ENCODE data around the gene CCDC57.
A peak's percentile ranks its signal among the peaks of the same experiment; 100 is the strongest.

CCDC57 gene

DNA sequence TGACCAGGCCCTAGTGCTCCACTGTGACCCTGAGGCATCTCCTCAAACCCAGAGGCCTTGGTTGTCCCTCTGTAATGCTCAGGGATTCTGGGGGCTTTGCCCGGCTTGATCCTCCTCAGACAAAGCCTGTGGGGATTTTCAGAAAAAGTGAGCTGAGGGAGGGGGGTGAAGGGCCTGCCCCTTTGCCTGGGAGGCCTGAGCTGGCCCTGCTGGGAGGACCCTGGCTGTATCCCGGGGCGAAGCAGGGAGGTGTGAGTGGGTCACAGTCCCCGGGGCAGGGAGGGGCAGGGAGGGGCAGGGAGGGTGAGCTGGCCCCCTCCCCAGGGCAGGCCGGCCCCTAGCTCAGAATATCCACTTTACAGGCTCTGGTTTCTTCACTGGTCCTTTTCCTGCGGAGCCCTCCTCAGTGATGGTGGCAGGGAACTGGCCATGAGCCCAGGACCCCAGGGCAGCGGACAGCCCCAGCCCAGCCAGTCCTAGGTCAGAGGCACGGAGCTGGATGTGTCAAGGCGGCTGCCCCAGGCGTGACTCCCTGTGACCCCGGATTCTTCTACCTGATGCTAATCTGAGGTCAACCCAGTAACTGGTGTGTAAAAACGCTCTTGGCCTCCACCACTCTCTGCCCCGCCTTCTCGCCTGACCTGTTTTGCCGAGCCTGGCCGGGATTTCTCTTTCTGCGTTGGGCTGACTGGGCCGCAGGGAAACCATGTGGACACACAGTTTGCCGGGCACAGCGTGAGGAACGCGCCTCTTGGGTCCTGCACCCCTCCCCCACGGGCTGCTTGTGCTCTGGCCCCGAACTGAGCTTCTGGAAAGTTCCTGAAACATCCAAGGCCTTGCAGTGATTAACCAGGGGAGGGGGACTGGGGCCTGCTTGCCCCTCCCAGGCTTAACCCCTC lies 108.8 kb downstream of the CCDC57 start:
- DNase-seq = no peak

DNA sequence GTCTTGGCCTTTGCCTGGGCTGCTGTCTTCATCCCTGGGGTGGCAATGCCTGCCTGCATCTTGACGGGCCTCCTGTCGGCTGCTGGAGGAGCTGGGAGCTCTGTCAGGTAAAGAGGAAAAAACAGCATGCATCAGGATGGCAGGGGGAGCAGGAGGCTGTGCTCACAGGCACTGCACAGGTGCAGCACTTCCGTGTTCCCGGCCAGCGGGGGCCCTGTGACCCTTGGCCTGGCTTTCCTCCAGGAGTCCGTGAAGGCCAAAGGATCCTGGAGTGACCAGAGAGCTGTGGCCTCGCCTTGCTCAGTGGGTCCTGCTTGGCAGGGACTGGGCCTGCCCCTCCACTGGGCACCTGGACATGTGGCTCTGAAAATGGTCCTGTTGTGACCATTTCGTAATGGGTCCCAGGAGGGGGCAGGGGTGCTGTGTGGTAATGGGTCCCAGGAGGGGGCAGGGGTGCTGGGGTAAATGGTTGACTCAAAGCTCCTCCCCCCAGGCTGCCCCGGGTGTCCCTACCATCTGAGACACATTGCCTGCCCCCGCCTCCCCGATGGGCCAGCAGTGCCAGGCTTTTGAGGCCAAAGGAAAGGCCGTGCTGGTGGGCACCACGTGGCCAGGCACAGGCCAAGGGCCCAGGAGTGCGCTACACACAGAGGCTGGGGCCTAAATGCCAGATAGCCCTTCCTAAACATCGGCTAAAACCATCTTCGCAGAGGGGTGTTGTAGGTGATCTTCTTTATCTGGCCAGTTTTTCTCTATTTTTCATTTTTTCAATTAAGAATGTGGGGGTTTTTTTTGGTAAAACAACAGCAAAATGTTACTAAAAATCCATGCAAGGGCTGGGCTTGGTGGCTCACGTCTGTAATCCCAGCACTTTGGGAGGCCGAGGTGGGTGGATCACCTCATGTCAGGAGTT lies 110.6 kb downstream of the CCDC57 start:
- no peak for DNase-seq

DNA sequence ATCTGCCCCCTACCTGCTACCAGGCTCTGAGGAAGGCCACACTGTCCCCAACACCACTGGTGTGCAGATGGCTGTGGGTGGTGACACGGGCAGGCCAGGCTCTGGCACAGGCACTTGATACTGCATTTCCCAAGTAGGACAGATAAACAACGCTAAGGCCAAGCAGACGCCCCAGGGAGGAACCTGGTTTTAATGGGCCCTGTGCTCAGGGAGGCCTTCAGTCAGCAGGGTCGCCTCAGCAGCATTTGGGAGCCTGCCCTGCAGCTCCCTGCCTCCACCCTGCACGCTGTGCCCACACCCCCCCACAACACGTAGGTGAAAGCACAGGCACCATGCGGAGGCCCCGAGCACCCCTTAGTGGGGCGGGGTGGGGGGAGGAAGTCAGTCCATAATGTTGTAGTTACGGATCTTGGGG lies 111.3 kb downstream of the CCDC57 start:
- no peak for DNase-seq

DNA sequence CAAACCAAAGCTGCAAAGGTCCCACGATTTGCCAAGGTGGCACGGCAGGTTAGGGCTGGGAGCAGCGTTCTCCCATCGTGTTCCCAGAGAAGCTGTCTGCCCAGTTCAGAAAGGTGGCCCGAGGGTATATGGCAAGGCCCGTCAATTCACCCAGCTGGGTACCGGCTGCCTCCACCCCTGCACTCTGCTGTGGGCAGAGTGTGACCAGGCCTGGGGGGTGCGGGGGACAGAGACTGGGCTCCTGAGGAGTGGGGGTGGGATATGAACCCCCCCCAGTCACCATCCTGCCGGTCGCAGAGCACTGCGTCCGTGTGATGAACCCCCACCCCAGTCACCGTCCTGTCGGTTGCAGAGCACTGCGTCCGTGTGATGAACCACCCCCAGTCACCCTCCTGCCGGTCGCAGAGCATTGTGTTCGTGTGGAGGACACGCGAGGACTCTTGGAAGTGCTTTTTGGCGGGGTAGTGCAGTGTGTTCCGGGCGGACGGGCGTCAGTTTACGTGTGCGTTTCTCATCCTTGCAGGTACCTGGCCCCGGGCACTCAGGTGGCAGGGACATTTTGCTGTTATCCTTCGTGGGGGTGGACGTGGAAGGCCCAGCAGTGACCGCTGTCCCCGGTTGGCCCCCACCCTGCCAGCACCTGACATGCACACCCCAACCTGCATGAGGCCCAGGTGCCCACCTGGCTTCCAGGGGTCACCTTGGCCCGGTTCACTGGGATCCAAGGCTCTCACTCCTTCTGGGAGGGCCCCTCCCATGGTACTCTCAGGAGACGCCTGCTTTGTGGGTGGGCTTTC lies 111.9 kb downstream of the CCDC57 start:
- no peak for DNase-seq

DNA sequence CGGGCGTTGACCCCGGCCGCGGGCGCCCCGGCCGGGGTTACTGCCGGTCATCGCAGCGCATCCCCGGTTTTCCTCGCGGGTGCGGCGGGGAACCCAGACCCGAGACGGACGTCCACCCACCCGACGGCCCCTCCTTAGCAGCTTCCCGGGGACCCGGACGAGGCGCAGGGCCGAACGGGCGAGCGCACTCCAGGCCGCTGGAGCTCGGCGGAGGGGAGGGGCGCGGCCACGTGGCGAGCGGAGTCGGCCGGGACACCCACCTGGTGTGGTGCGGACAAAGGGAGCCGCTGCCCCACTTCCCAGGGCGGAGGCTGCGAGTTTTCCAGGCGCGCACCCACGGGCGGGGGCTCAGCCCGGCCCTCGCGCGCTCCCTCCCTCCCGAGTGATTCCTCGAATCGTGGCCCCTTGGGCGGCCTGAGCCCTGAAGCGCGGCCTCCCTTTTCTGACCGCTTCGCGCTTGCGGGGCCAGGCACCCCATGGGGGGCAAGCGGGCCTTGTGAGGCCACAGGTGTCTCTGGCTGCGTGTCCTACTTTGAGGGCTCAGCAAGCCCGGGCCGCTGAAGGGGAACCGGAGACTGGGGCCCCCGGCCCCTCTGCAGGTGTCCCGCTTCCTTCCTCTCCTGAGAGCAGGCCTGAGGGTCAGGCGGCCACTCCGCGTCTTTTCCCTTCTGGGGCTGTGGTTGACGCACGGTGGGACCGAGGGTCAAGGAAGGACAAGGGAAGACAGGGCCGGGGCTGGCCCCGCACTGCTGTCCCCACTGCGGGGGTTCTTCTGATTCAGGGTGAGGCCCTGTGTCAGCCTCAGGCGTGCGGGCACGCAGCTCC lies 113.5 kb downstream of the CCDC57 start:
- DNase-seq = no peak

DNA sequence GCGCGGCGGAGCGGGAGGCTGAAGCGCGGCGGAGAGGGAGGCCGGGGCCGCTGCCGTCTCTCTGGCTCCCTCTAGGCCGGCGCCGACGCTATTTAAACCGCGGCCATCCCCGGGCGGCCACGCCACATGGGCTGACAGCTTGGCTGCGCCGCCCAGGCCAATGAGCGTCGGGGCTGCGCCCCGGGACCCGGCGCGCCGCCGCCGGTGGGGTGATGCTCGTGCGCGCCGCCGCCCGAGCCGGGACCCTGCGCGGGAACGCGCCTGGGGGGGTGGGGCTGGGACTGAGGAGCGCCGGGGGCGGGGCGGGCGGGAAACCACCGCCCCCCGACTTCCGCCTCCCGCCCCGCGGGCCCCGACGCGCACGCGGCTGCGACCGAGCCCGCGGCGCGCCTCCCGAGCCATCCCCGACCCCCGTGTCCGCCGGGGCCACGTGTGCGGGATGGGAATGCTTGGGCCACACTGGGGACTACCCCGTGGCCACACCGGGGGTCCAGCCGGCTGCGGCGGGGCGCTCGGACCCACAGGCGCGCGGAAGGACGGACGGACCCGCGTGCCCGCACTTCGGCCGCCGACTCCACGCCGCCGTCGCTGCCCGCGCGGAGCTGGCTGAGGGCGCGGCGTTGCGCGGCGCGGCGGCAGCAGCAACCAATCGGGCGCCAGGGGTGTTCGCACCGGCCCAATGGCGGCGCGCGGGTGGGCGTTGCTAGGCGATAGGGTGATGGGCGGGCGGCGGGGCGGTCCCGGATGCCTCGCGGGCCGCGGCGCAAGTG lies 114.3 kb downstream of the CCDC57 start, which contains the start of gene FASN:
Gene FASN, minus strand, starts transcription at position 68 of the 770 bp plus-strand sequence. CDS start 1,791 bp downstream, outside the sequence.
- DNase-seq = peak; percentile 86 to 89 (median 88)

DNA sequence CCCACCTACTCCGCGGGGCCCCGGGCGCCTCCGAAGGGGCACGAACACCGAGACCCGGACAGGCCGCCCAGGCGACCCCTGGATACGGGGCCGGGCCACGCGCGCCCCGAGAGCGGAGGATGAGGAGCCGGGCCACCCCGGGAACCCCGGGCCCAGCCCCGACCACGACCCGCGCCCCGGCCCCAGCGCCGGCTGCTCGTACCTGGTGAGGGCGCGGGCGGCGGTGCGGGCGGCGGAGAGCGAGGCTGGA lies 114.8 kb downstream of the CCDC57 start:
- peak in 1 of 4 experiments; percentile 65 for DNase-seq

DNA sequence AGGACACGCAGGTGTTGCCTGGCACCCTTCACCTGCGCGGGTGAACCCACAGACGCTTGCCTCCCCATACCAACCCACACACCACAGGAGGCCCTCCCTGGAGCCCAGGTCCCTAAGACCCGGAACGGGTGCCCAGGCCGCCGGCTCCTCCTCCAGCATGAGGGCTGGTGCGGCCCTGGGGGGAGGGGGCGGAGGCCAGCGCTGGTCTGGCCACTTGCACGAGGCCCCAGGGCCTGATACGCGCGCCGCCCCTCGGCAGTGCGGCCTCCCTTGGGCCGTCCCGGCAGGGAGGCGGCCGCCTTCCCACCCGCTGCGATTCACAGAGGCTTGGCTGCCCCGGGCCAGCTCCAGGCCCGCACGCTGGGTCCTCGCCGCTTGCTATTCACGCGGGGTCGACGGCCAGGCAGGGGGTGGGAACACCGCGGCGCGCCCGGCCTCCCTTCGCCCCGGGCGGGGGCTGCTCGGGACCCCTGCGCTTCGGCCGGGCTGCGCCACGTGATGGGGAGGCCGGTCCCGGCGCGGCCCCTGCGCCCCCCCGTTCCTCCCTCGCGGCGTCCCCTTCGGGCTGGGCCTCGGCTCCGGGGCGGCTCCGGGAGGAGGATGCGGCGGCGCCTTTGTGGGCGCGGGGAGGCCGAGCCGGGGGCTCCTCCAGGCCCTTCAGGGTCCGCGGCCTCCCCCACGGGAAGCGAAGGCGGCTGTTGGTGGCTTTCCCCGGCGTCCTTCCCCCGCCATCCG lies 115.3 kb downstream of the CCDC57 start:
- no peak for DNase-seq

DNA sequence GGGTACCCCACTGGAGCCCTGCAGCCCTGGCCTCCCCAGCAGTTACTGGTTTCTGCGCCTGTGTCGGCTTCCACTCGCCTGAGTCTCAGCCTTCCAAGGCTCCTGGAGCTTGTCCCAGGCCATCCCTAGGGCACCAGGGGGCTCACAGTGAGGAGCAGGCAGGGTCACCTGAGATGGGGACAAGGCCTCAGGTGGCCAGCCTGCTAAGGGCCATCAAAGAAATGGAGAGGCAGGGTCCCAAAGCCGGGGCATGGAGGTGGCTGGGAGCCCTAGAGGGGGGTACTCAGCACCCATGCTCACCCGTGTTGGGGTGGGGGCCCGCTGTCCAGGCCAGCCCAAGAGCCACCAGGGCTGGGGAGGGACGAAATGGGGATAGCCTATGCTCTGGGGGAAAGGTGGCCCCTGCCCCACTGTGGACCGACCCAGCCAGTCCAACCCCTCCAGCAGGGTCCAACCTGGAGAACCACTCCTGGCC lies 115.9 kb downstream of the CCDC57 start:
- no peak for DNase-seq

DNA sequence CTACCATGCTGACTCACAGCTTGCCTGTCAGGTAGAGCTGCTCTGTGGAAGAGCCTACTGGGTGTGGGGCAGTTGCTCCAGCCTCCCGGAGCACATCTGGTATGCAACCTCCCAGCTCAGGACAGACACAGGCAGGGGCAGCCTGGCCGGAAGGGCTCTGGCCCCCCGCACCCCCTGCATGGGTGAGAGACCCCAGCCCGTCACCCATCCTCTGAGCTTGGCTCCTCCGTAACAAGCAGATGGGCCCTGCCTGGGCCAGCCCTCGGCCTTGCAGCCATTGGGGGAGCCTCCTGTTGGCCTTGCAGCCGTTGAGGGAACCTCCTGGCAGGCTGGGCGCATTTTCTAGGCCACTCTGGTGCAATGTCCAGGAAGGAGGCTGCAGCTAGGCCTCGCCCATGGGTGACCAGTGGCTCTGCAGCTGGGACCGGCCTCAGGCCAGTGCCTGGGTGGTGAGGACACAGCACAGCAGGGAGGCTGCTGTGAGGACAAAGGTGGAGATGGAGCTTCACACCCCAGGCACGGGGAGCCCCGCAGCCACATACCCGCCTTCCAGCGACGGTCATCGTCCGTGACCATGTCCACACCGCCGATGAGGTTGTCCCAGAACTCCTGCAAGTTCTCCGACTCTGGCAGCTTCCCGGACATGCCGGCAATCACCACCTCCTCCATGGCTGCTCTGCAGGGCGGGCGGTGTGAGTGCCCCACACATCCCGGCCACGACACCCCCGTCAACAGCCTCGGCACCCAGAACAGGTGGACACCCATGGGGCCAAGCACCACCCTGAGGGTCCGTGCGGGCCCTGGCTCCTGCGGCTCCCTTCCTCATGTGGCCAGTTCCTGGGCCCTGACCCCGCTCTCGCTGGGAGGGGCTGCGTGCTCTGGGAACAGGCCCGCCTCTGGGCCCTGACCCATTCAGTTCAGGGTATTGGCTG lies 116.6 kb downstream of the CCDC57 start:
- no peak for DNase-seq

DNA sequence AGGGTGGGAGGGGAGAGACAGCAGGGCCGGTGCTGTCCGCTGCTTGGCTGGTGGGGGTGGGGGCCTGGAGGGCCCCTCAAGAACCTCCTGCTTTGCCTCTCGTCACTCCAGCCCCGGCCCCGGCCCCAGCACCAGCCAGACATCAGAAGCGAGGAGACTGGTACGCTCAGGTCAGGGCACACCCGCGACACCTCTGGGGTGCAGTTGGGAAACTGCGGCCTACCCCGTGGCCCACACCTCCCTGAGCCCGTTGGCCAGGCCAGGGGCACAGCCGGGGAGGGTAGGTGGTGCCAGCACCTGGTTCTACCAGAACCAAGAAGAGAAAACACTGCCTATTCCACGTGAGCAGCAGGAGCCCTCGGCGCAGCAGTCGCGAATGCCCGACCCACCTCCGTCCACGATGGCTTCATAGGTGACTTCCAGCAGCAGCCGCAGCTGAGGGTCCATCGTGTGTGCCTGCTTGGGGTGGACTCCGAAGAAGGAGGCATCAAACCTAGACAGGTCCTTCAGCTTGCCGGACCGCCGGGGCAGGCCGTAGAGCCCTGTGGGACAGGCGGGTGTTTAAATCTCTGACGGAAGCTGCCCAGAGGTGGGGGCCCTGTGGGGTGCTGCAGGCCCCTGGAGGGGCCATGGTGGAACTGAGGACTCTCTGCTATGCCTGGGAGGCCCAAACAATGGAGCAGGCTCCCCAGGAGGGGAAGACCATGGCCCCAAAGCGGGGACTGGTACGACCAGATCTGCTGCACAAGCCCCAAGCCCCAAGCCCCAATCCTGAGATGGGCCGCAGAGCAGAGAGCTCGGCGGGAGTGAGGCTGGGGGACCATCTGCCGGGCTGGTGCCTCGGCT lies 117.5 kb downstream of the CCDC57 start:
- no peak for DNase-seq

DNA sequence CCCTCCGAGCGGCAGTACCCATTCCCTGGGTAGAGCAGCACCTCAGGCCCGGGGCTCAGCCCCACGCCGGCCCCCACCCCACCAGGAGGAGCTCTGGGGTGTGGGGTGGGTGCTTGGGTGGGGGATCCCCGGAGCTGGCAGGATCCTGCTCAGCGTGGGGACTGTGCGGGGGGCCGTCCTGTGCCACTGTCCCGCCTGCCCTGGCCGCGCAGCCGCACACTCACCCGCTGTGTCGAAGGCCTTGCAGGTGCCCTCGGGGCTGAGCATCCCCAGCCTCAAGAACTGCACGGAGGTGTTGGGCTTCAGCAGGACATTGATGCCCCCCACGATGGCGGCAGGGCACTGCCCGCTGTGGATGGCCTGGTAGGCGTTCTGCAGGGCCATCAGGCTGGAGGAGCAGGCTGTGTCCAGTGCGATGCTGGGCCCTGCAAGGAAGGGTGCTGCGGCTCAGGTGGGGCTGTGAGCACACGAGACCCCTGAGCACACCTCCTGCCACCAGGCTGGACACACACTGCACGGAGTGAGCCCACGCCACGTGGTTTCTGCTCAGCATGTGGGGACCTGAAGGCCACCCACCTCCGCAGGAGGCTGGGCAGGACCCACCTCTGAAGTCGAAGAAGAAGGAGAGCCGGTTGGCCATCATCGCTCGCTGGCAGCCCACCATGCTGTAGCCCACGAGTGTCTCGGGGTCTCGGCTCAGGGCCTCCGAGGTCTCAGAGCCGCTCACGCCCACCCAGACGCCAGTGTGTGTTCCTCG lies 119.5 kb downstream of the CCDC57 start:
- DNase-seq = no peak

DNA sequence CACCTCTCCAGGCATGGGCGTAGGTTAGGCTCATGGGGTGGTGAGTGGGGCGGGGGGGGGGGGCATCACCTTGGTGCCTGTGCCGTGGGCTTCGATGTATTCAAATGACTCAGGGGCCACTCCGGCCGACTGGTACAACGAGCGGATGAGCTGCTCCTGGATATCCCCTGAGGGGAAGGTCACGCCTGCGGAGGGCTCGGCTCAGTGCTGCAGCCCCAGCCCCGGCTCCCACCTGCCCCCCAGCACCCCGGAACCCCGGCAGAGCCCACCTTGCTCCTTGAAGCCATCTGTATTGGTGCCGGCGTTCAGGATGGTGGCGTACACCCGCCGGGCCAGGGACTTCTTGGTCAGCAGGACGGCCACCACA lies 120.0 kb downstream of the CCDC57 start:
- no peak for DNase-seq

DNA sequence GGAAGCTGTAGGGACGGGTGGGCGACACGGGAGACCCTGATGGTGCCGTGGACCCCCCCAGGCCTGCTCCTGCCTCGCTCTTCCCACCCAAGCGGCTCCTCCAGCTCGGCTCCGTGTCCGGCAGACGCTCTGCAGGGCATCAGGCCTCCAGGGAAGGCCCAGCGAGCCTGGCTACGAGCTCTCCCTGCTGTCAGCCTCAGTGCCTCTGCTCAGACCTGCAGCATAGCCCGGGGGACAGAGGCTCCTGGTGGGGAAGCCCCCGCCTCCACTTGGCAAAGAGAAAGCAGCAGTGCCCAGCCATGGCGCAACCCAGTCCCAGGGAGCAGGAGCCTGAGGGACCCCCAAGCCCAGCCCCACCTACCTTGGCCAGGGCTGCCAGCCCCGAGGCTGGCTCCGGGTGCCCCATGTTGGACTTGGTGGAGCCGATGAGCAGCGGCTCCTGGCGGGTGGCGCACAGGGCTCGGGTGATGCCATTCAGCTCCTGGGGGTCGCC lies 120.5 kb downstream of the CCDC57 start:
- no peak for DNase-seq

DNA sequence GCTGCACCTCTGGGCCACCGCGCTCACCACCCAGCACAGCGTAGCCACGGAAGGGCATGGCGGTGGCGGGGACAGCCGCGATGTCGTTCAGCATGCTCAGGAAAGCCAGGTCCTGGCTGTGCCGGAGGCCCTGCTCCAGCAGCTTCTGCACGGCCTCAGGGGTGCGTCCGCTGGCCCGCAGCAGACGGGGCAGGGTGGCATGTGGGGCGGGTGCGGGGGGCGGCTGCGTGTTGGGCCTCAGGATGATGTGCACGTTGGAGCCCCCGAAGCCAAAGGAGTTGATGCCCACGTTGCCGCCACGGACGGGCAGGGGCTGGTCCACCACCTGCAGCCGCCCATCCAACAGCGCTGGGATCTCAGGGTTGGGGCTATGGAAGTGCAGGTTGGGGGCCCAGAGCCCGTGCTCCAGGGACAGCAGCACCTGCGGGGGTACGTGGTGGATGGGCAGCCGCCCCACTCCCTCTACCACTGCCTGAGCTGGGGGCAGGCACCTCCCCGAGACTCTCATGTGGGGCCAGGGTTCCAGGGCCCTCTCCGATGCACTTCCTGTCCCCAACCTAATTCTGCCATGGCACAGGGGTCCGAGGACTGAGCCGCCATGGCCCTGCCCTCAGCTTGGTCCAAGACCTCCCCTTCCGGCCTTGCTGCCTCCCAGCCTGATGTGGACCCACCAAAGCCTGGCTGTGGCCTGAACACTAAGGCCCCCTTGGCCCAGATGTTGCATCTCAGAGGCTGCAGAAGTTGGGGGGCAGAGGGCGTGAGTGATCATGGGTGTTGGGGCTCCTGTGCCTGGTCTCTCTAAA lies 121.2 kb downstream of the CCDC57 start:
- no peak for DNase-seq

DNA sequence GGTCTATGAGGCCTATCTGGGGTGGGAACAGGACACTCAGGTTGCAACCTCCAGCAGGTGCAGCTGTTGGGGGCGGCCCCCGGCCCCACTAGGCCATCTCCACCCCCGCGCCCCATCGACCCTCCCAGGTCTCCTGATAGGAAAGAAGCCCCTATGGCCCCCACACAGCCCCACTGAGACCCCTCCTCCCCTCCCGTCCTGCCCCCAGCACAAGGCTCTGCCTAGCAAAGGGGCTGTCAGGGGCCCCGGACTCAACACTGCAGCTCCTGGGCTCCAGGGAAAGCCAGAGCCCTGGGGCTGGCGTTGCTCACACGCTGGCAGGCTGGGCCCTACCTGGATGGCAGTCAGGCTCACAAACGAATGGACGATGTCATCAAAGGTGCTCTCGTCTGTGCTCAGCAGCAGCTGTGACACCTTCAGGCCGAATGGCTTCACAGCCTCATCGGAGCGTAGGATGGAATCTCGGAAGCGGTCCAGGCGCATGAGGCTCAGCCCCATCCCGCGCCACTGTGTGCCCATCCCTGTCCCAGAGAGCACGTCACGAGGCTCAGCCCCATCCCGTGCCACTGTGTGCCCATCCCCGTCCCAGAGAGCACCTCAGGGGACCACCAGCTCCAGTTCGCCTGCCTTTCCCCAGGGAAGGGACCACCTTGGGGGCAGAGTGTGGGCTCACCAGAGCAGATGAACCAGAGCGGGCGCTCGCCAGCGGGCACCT lies 121.9 kb downstream of the CCDC57 start:
- no peak for DNase-seq

Data from activated CD4-positive, CD25-positive, alpha-beta regulatory T cell (primary cell).